ENCODE data around the gene CYP2F1. TPM values are rescaled to one million over a fixed set of nuclear protein-coding genes. Genes with fewer than 3 reads are reported as not detected.
"Not testable (repeated sequence)": the region's sequence is repeated elsewhere in the genome, so short reads cannot be mapped to it uniquely, and the experiment has no call there.

The CYP2F1 gene
- total RNA-seq, 2 donors from 2014 or later, result not detected

DNA sequence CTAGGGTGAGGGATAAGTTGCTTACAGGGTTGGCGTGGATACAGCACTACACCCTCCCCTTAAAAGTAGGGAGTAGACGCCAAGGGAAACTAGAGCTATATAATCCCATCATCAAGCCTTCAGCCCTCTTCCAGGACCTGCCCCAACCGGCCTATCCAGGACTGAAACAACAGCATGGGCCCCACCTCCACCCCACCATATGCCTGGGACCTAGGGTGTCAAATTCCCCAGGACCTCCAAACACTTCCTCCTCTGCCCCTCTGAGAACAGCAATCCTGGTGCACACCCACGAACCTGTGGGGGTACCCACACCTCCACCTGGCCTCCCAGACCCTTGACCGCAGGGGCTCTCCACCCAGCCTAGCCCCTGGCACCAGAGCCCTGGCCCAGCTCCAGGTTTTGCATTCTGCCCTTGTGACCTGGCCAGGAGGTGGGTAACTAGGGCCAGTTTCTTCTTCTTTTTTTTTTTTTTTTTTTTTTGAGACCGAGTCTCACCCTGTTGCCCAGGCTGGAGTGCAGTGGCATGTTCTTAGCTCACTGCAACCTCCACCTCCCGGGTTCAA lies 1.4 kb upstream of the CYP2F1 start:
- ATAC-seq (no peak), DNase-seq (no peak)
- no peak overlapping the region for H3K4me3 ChIP-seq
- WGBS, 2 donors, result 68 to 84% methylated on average over 7 of the region's 7 CpGs
- intact Hi-C loops (cut with DNase I), result no loop called here
- H3K27me3 ChIP-seq, result no peaks in the 10 kb centered on the region
- H3K27ac ChIP-seq, result no peak overlapping the region
- H3K4me1 ChIP-seq, result no peaks in the 10 kb centered on the region
- H3K36me3 ChIP-seq (replicated peaks in 1 of 2; ENCODE audit: insufficient read depth in 1 of 2, low read depth in 2 of 2), result no peaks in the 10 kb centered on the region
- H3K9me3 ChIP-seq, result no peaks in the 10 kb centered on the region
- no peak for TF ChIP-seq POLR2A (IDR thresholded peaks at IDR 0.05)
- TF ChIP-seq, protein P1, sequence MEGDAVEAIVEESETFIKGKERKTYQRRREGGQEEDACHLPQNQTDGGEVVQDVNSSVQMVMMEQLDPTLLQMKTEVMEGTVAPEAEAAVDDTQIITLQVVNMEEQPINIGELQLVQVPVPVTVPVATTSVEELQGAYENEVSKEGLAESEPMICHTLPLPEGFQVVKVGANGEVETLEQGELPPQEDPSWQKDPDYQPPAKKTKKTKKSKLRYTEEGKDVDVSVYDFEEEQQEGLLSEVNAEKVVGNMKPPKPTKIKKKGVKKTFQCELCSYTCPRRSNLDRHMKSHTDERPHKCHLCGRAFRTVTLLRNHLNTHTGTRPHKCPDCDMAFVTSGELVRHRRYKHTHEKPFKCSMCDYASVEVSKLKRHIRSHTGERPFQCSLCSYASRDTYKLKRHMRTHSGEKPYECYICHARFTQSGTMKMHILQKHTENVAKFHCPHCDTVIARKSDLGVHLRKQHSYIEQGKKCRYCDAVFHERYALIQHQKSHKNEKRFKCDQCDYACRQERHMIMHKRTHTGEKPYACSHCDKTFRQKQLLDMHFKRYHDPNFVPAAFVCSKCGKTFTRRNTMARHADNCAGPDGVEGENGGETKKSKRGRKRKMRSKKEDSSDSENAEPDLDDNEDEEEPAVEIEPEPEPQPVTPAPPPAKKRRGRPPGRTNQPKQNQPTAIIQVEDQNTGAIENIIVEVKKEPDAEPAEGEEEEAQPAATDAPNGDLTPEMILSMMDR (IDR thresholded peaks at IDR 0.05), result no peak

DNA sequence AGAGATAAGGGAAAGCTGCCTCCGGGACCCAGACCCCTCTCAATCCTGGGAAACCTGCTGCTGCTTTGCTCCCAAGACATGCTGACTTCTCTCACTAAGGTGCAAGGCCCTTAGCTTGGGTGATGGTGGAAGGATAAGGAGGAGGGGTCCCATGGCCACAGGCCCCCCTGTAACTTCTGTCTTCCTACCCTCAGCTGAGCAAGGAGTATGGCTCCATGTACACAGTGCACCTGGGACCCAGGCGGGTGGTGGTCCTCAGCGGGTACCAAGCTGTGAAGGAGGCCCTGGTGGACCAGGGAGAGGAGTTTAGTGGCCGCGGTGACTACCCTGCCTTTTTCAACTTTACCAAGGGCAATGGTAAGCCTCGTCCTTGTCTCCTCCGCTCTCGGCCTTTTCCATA lies 2.0 kb downstream of the CYP2F1 start:
- H3K27me3 ChIP-seq, result no peaks in the 10 kb centered on the region

DNA sequence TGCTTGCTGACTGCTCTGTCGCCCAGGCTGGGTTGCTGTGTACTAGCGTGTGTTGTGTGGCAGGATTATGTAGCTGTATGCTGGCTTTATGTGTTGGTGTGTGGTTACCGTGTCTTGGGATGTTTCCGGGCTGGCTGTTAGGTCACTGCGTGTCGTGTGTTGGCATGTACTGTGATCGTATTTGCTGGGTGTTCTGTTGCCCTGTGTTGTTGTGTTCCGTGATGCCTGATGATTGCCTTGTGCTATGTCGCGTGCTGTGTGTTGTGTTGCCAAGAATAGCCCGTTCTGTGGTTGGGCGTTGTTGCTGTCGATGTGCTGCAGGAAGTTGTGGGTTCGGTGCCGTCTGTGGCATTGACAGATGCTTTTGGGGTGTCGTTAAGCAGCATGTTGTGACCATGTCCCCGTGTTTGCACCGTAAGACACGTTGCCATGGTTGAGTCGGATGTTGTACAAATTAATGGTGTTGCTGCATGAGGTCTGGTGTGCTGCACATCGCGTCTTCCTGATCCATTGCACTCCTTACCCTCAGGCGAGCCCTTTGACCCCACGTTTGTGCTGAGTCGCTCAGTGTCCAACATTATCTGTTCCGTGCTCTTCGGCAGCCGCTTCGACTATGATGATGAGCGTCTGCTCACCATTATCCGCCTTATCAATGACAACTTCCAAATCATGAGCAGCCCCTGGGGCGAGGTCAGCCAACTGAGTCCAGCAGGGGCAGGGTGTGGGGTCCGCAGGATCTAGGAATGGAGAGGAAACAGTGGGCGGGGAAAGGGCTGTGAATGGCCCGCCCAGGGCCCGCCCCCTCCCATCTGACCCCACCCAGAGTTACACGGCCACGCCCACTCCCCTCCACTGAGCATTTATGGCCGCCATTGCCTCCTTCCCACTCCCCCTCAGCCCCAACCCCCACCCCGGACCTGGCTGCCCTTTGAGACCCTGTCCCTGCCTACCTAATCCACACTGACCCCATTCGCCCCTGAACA lies 7.0 kb downstream of the CYP2F1 start:
- 74% methylated on average over 29 to 34 of the region's 41 CpGs for WGBS, 2 donors
- intact Hi-C loops (cut with DNase I); H3K9me3 ChIP-seq; H3K27ac ChIP-seq; ATAC-seq; H3K4me1 ChIP-seq; H3K4me3 ChIP-seq; H3K36me3 ChIP-seq (replicated peaks in 1 of 2; ENCODE audit: insufficient read depth in 1 of 2, low read depth in 2 of 2); H3K27me3 ChIP-seq: not testable (repeated sequence)
- peak in 1 of 4 donors; percentile 29 for DNase-seq

More for the DNA sequence above, 2.0 kb downstream of the CYP2F1 start:
- H3K4me3 ChIP-seq, result no peak overlapping the region
- ATAC-seq (no peak), DNase-seq (no peak)
- 70% methylated on average over 8 of the region's 8 CpGs; no CpG with 5 or more reads in 1 of the 2 donors for WGBS, 2 donors
- H3K27ac ChIP-seq, result no peak overlapping the region
- intact Hi-C loops (cut with DNase I), result no loop called here
- H3K4me1 ChIP-seq, result no peaks in the 10 kb centered on the region
- TF ChIP-seq, protein P1 (IDR thresholded peaks at IDR 0.05), result no peak
- no peak for TF ChIP-seq POLR2A (IDR thresholded peaks at IDR 0.05)
- no peaks in the 10 kb centered on the region for H3K9me3 ChIP-seq
- H3K36me3 ChIP-seq (replicated peaks in 1 of 2; ENCODE audit: insufficient read depth in 1 of 2, low read depth in 2 of 2), result no peaks in the 10 kb centered on the region

DNA sequence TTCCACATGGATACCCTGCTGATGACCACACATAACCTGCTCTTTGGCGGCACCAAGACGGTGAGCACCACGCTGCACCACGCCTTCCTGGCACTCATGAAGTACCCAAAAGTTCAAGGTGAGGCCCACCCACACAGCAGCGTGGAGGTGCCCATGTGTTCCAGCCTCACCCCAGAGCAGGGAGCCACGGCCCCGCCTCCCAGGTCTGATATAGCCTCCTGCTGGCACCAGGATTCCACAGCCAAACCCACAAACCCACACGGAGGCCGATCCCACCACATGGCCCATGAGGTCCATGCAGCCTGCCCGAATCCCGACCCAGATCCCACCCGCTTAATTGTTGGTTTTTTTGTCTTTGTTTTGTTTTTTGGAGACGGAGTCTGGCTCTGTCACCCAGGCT lies 8.6 kb downstream of the CYP2F1 start:
- H3K36me3 ChIP-seq (replicated peaks in 1 of 2; ENCODE audit: insufficient read depth in 1 of 2, low read depth in 2 of 2); DNase-seq; ATAC-seq; H3K4me3 ChIP-seq; H3K9me3 ChIP-seq; intact Hi-C loops (cut with DNase I); H3K27ac ChIP-seq; H3K4me1 ChIP-seq; H3K27me3 ChIP-seq: not testable (repeated sequence)
- 76 to 86% methylated on average over 9 to 13 of the region's 13 CpGs for WGBS, 2 donors

DNA sequence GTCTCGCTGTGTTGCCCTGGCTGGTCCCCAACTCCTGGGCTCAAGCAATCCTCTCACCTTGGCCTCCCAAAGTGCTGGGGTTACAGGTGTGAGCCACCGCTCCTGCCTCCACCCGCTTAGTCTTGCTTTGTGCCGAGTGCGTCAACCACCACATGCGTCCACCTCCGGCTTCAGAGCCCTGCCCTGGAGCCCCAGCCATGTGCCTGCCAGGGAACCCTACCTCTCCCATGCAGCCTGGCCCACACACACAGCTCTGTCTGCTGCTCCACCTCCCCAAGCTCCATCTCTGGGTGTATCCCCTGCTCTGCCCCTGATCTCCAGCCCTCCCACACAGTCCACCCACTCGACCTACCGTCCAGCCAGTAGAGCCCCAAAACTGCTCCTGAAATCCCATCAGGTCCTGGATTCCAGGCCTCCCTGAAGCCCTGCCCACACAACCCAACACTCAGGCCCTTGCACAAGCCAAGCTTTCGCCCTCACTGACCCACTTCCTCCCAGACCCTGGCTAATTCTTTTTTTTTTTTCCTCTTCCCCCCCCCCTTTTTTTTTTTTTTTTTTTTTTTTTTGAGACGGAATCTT lies 9.6 kb downstream of the CYP2F1 start:
- no peak for DNase-seq
- Histone ChIP-seq H3K27ac (no peak overlapping the region), H3K9me3 (no peaks in the 10 kb centered on the region), H3K4me1 (peaks cover 7% of the 10 kb centered on the region), H3K36me3 (replicated peaks in 1 of 2; ENCODE audit: insufficient read depth in 1 of 2, low read depth in 2 of 2) (no peaks in the 10 kb centered on the region), H3K27me3 (no peaks in the 10 kb centered on the region), H3K4me3 (no peak overlapping the region)
- intact Hi-C loops (cut with DNase I), result no loop called here
- TF ChIP-seq POLR2A (IDR thresholded peaks at IDR 0.05), result no peak
- WGBS, 2 donors, result 80 to 81% methylated on average over 10 to 11 of the region's 11 CpGs
- no peak for ATAC-seq

DNA sequence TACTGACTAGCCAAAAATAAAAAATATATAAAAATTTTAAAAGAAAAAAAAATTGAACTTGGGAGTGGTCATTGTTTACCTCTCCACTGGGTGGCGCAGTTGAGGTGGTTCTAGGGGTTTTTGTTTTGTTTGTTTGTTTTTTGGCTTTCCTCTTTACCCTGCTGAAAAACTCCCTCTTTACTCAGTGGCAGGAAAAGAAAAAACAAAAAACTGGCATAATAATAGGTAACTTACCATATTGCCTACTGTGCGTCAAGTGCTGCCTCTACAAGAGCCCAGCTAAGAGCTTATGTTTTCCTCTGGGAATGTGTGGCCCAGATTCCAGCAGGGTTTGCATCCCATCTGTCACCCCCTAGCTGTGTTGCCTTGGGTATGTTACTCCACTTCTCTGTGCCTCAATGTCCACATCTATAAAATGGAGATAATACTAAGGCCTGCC lies 12.6 kb downstream of the CYP2F1 start:
- H3K4me1 ChIP-seq; H3K27me3 ChIP-seq; H3K4me3 ChIP-seq; H3K9me3 ChIP-seq; H3K36me3 ChIP-seq (replicated peaks in 1 of 2; ENCODE audit: insufficient read depth in 1 of 2, low read depth in 2 of 2); ATAC-seq; H3K27ac ChIP-seq; intact Hi-C loops (cut with DNase I): not testable (repeated sequence)
- DNase-seq, result peak in 1 of 4 donors; percentile 12
- 45 to 52% methylated on average over 2 of the region's 2 CpGs for WGBS, 2 donors
- TF ChIP-seq, protein P1 (IDR thresholded peaks at IDR 0.05), result peak in 6 of 7 experiments; percentile 20 to 73 (median 52)

DNA sequence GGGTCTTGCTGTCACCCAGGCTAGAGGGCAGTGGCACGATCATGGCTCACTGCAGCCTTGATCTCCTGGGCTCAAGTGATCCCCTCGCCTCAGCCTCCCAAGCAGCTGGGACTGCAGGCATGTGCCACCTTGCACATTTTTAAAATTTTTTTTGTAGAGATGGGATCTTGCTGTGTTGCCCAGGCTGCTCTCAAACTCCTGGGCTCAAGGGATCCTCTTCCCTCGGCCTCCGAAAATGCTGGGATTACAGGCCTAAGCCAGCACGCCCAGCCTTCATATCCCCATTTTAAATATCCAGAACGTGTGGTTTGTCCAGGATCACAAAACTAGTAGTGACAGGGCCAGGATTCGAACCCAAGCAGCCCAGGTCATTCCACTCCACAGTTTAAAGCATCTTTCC lies 13.1 kb downstream of the CYP2F1 start:
- H3K4me3 ChIP-seq; DNase-seq; H3K27ac ChIP-seq; ATAC-seq; H3K4me1 ChIP-seq; intact Hi-C loops (cut with DNase I); H3K27me3 ChIP-seq; H3K9me3 ChIP-seq; H3K36me3 ChIP-seq (replicated peaks in 1 of 2; ENCODE audit: insufficient read depth in 1 of 2, low read depth in 2 of 2): not testable (repeated sequence)
- WGBS, 2 donors, result 70 to 76% methylated on average over 7 of the region's 7 CpGs

Data from body of pancreas (tissue), 4 donors.